ENCODE results near the gene ANKIB1. TPM values are rescaled to one million over a fixed set of nuclear protein-coding genes. Genes with fewer than 3 reads are reported as not detected.

ANKIB1 gene
- total and polyA plus RNA-seq, 2 experiments from 2014 or later: 12.6 to 43.1 TPM

GRCh38 chr7:92448205-92448747 lies 202.5 kb downstream of the ANKIB1 start:
- H3K27me3 ChIP-seq (replicated peaks; ENCODE audit: insufficient read depth): no peaks in the 10 kb centered on the region
- 0 out of 2 replicates have a peak, but pooled peaks cover 2% of the 10 kb centered on the region for H3F3A ChIP-seq (ENCODE audit: insufficient read depth)
- H3K4me3 ChIP-seq: peak overlapping the region; percentile 85
- H3K36me3 ChIP-seq (ENCODE audit: low read depth): peaks cover 21% of the 10 kb centered on the region; the same call in 1 of the 2 replicates
- in situ Hi-C loops (cut with MboI): no loop called here
- no peaks in the 10 kb centered on the region for H3K9me3 ChIP-seq (ENCODE audit: low read depth)
- peak; percentile 81 for DNase-seq
- H3K4me1 ChIP-seq (ENCODE audit: insufficient read depth): 0 out of 2 replicates have a peak, but pooled peaks cover 6% of the 10 kb centered on the region
- peak overlapping the region; percentile 87 for H3K9ac ChIP-seq
- no peak for TF ChIP-seq EZH2phosphoT487 (IDR thresholded peaks at IDR 0.05; ENCODE audit: insufficient read depth, low read depth)
- TF ChIP-seq EZH2 (IDR thresholded peaks at IDR 0.05; ENCODE audit: insufficient read depth, poor library complexity, severe bottlenecking): no peak
- H3K9me2 ChIP-seq (ENCODE audit: insufficient read depth): no peaks in the 10 kb centered on the region
- H3K79me2 ChIP-seq (ENCODE audit: insufficient read depth): peaks cover 29% of the 10 kb centered on the region
- H3K27ac ChIP-seq: peak overlapping the region; percentile 60
- H3K4me2 ChIP-seq (ENCODE audit: unreplicated experiment): peak overlapping the region; percentile 82
- 0 to 1% methylated on average over 11 of the region's 11 CpGs for WGBS, 2 experiments (ENCODE audit: low coverage in 1 of 2, low lambda C conversion rate in 2 of 2, missing lambda C conversion rate in 2 of 2)
- H4K20me1 ChIP-seq (ENCODE audit: insufficient read depth): no peaks in the 10 kb centered on the region
- peak overlapping the region; percentile 84 for H2AFZ ChIP-seq

Small RNA genes within 50 kb of the gene (microRNA-seq; reads per million reads assigned to microRNA genes)
- gene MIR1285-1 (ENCODE audit: borderline number of aligned reads): not detected

Small RNA genes within 50 kb of the gene (small RNA-seq; reads per million reads assigned to genes)
- gene MIR1285-1 (ENCODE audit: low read depth, low replicate concordance): not detected
- not detected for gene RF00019 (ENCODE audit: low read depth, low replicate concordance)

Other genes starting within 250 kb of the ANKIB1 start
- gene CYP51A1, start 111.5 kb upstream of the ANKIB1 start, total RNA-seq (2014; rRNA removed; shearing (Covaris generic)): 64.6 and 67.8 TPM in 2 replicates
- gene CYP51A1, start 111.5 kb upstream of the ANKIB1 start, polyA plus RNA-seq (2016; fragmentation: Nextera tagmentation; extraction: Ambion mirVana): 65.6 and 67.2 TPM in 2 replicates
- gene LRRD1, start 66.8 kb upstream of the ANKIB1 start, total RNA-seq (2014; rRNA removed; shearing (Covaris generic)): not detected in 2 replicates
- not detected in 2 replicates for gene LRRD1, start 66.8 kb upstream of the ANKIB1 start, polyA plus RNA-seq (2016; fragmentation: Nextera tagmentation; extraction: Ambion mirVana)
- gene KRIT1, start 60 bp upstream of the ANKIB1 start, total RNA-seq (2014; rRNA removed; shearing (Covaris generic)): 29.5 and 61.8 TPM in 2 replicates
- 18.0 and 29.7 TPM in 2 replicates for gene KRIT1, start 60 bp upstream of the ANKIB1 start, polyA plus RNA-seq (2016; fragmentation: Nextera tagmentation; extraction: Ambion mirVana)
- 20.1 and 21.4 TPM in 2 replicates for gene GATAD1, start 201.5 kb downstream of the ANKIB1 start, total RNA-seq (2014; rRNA removed; shearing (Covaris generic))
- 10.0 and 10.8 TPM in 2 replicates for gene GATAD1, start 201.5 kb downstream of the ANKIB1 start, polyA plus RNA-seq (2016; fragmentation: Nextera tagmentation; extraction: Ambion mirVana)
- not detected in 2 replicates for gene ERVW-1, start 232.0 kb downstream of the ANKIB1 start, total RNA-seq (2014; rRNA removed; shearing (Covaris generic))
- gene ERVW-1, start 232.0 kb downstream of the ANKIB1 start, polyA plus RNA-seq (2016; fragmentation: Nextera tagmentation; extraction: Ambion mirVana): not detected in 2 replicates